Left hindlimb (tissue), 1 donor: Measurements from ENCODE around the gene SMAD2.

Experiments used
- DNase-seq: peaks from one replicate; pipeline ENCODE4 v3.0.0-alpha.2; 2018

The SMAD2 gene

GRCh38 chr18:47931718-47932103 lies 1.3 kb upstream of the SMAD2 start:
- no peak for DNase-seq

- DNase-seq: peak; percentile 98
Observed at GRCh38 chr18:47930931-47931717, 665 bp upstream of the SMAD2 start.

GRCh38 chr18:47929681-47930198 lies 719 bp downstream of the SMAD2 start:
- DNase-seq: no peak

GRCh38 chr18:47928466-47928865 lies 2.0 kb downstream of the SMAD2 start:
- no peak for DNase-seq

- DNase-seq: no peak
Observed at GRCh38 chr18:47926101-47926850, 4.2 kb downstream of the SMAD2 start.

GRCh38 chr18:47919916-47920315 lies 10.5 kb downstream of the SMAD2 start:
- DNase-seq: no peak

- no peak for DNase-seq
Observed at GRCh38 chr18:47917923-47918610, 12.4 kb downstream of the SMAD2 start.

GRCh38 chr18:47915930-47916329 lies 14.5 kb downstream of the SMAD2 start:
- no peak for DNase-seq

- DNase-seq: no peak
Observed at GRCh38 chr18:47915229-47915628, 15.2 kb downstream of the SMAD2 start.

GRCh38 chr18:47912794-47913585 lies 17.5 kb downstream of the SMAD2 start:
- no peak for DNase-seq

GRCh38 chr18:47912343-47912742 lies 18.1 kb downstream of the SMAD2 start:
- no peak for DNase-seq

GRCh38 chr18:47911877-47912276 lies 18.6 kb downstream of the SMAD2 start:
- DNase-seq: no peak

GRCh38 chr18:47909484-47909883 lies 21.0 kb downstream of the SMAD2 start:
- no peak for DNase-seq

- no peak for DNase-seq
Observed at GRCh38 chr18:47908592-47908991, 21.9 kb downstream of the SMAD2 start.

- DNase-seq: no peak
Observed at GRCh38 chr18:47906408-47906807, 24.1 kb downstream of the SMAD2 start.

GRCh38 chr18:47903809-47904208 lies 26.6 kb downstream of the SMAD2 start:
- no peak for DNase-seq

GRCh38 chr18:47901624-47902362 lies 28.7 kb downstream of the SMAD2 start:
- no peak for DNase-seq

- no peak for DNase-seq
Observed at GRCh38 chr18:47899107-47899840, 31.2 kb downstream of the SMAD2 start.

GRCh38 chr18:47898696-47899095 lies 31.8 kb downstream of the SMAD2 start:
- DNase-seq: no peak

- DNase-seq: no peak
Observed at GRCh38 chr18:47898055-47898454, 32.4 kb downstream of the SMAD2 start.

GRCh38 chr18:47895565-47896250 lies 34.8 kb downstream of the SMAD2 start:
- no peak for DNase-seq
